IMR-90 (cell line): ENCODE measurements around the gene ATOH8. TPM values are rescaled to one million over a fixed set of nuclear protein-coding genes. Genes with fewer than 3 reads are reported as not detected.

Experiments
- ATAC-seq: fragments of 200-7000 bp; cut with Tn5 transposase; 2 replicates; pipeline ENCODE4 v1.9.1; 2020; ENCODE audit warnings: low read depth, mild to moderate bottlenecking, moderate library complexity
- BruUV-seq: library from RNA; stranded (reverse); fragments of 400-500 nt; replicated peaks from 2 replicates; lab custom pipeline; 2021; lab: Mats Ljungman, UMichigan
- CTCF ChIA-PET: fragments of 300-600 bp; formaldehyde crosslinking; extraction: SDS; loops from one replicate; lab custom pipeline; 2021; ENCODE audit warnings: antibody characterized with exemption; lab: Yijun Ruan, JAX
- POLR2A ChIA-PET: fragments of 300-600 bp; sonication (Branson Sonifier 250); formaldehyde crosslinking; loops from one replicate; lab custom pipeline; 2022; ENCODE audit warnings: antibody characterized with exemption; ENCODE audit not compliant: unreplicated experiment; lab: Charles Lee
- DNase-seq: peaks from one replicate; pipeline ENCODE4 v3.0.0; 2013
- H2AFZ ChIP-seq: replicated peaks from 2 replicates; pipeline ENCODE3; 2013; ENCODE audit warnings: low read length, mild to moderate bottlenecking; ENCODE audit not compliant: poor library complexity
- H2AK5ac ChIP-seq: 2 replicates; pipeline ENCODE4 v1.6.1; 2013; ENCODE audit warnings: low read depth, low read length, inconsistent platforms
- H2AK9ac ChIP-seq: replicated peaks from 2 replicates; pipeline ENCODE3; 2013; ENCODE audit warnings: mild to moderate bottlenecking, low read depth, low read length, moderate library complexity; ENCODE audit not compliant: poor library complexity
- H2BK120ac ChIP-seq: 2 replicates; pipeline ENCODE4 v1.6.1; 2013; ENCODE audit warnings: low read depth, low read length, inconsistent platforms
- H2BK15ac ChIP-seq: 3 replicates; pipeline ENCODE4 v1.6.1; 2013; ENCODE audit warnings: low read depth, low read length, inconsistent platforms
- H2BK20ac ChIP-seq: 2 replicates; pipeline ENCODE4 v1.6.1; 2013; ENCODE audit warnings: low read depth, mild to moderate bottlenecking, inconsistent platforms, low read length, moderate library complexity
- H2BK5ac ChIP-seq: 2 replicates; pipeline ENCODE4 v1.6.1; 2013; ENCODE audit warnings: mild to moderate bottlenecking, low read depth, low read length, inconsistent platforms; ENCODE audit not compliant: poor library complexity, severe bottlenecking
- H3K14ac ChIP-seq: replicated peaks from 2 replicates; pipeline ENCODE4 v1.6.1; 2013; ENCODE audit warnings: low read depth, low read length, inconsistent platforms
- H3K18ac ChIP-seq: 2 replicates; pipeline ENCODE4 v1.6.1; 2013; ENCODE audit warnings: low read depth, low read length, control low read depth
- H3K23ac ChIP-seq: 2 replicates; pipeline ENCODE4 v1.6.1; 2013; ENCODE audit warnings: low read depth, low read length, inconsistent platforms
- H3K27ac ChIP-seq: 2 replicates; pipeline ENCODE4 v1.5.1; 2013; ENCODE audit warnings: mild to moderate bottlenecking, control low read depth, low read length; ENCODE audit not compliant: insufficient read depth
- H3K27me3 ChIP-seq: 2 replicates; pipeline ENCODE4 v1.6.1; 2013; ENCODE audit warnings: low read length; ENCODE audit not compliant: control insufficient read depth, insufficient read depth
- H3K36me3 ChIP-seq: 2 replicates; pipeline ENCODE4 v1.6.1; 2013; ENCODE audit warnings: low read length, mixed read lengths; ENCODE audit not compliant: control insufficient read depth, insufficient read depth
- H3K4ac ChIP-seq: 2 replicates; pipeline ENCODE4 v1.6.1; 2013; ENCODE audit warnings: low read depth, low read length, inconsistent platforms
- H3K4me1 ChIP-seq: 2 replicates; pipeline ENCODE4 v1.6.1; 2013; ENCODE audit warnings: low read length, mixed read lengths; ENCODE audit not compliant: control insufficient read depth, insufficient read depth
- H3K4me2 ChIP-seq: 2 replicates; pipeline ENCODE4 v1.6.1; 2013; ENCODE audit warnings: low read depth, mild to moderate bottlenecking, control low read depth, low read length, moderate library complexity
- H3K4me3 ChIP-seq: 2 replicates; pipeline ENCODE4 v1.5.1; 2013; ENCODE audit warnings: low read depth, mild to moderate bottlenecking, control low read depth, low read length, moderate library complexity; ENCODE audit not compliant: insufficient read depth
- H3K56ac ChIP-seq: 2 replicates; pipeline ENCODE4 v1.6.1; 2013; ENCODE audit warnings: low read length, inconsistent platforms; ENCODE audit not compliant: insufficient read depth; ENCODE audit errors: extremely low read depth
- H3K79me1 ChIP-seq, 2 experiments: 2 replicates each; pipeline ENCODE4 v1.6.1; 2013; ENCODE audit warnings: low read length in 2 of 2, inconsistent platforms in 1 of 2, low read depth in 1 of 2
- H3K9ac ChIP-seq: 2 replicates; pipeline ENCODE4 v1.6.1; 2013; ENCODE audit warnings: low read depth, low read length, control low read depth
- H3K9me1 ChIP-seq: 2 replicates; pipeline ENCODE4 v1.6.1; 2013; ENCODE audit warnings: low read length, inconsistent platforms; ENCODE audit not compliant: insufficient read depth
- H3K9me3 ChIP-seq: 2 replicates; pipeline ENCODE4 v1.6.1; 2013; ENCODE audit warnings: low read length; ENCODE audit not compliant: control insufficient read depth, insufficient read depth
- H4K20me1 ChIP-seq: 2 replicates; pipeline ENCODE4 v1.6.1; 2013; ENCODE audit warnings: low read length, inconsistent platforms; ENCODE audit not compliant: insufficient read depth
- H4K5ac ChIP-seq: 2 replicates; pipeline ENCODE4 v1.6.1; 2013; ENCODE audit warnings: mild to moderate bottlenecking, low read depth, low read length, control low read depth
- H4K8ac ChIP-seq, 2 experiments: 2 replicates each; pipeline ENCODE4 v1.6.1; 2013; ENCODE audit warnings: low read depth in 2 of 2, low read length in 2 of 2, control low read depth in 1 of 2, inconsistent platforms in 1 of 2
- H4K91ac ChIP-seq: 2 replicates; pipeline ENCODE4 v1.6.1; 2013; ENCODE audit warnings: low read depth, low read length, inconsistent platforms; ENCODE audit not compliant: insufficient read depth
- NFE2L2 ChIP-seq: fragments of 150-350 bp; IDR thresholded peaks from 2 replicates; pipeline ENCODE4 v1.6.1; 2016; ENCODE audit warnings: low read depth, mild to moderate bottlenecking, low read length
- WGBS, 2 experiments: methylation state at CpG; one replicate each; pipeline versions ENCODE4 v1.1.5 to v1.1.7; 2013; ENCODE audit warnings: missing lambda C conversion rate in 2 of 2; ENCODE audit not compliant: insufficient read length in 1 of 2; ENCODE audit errors: extremely low coverage in 2 of 2; 5-methylcytosine and 5-hydroxymethylcytosine counted together
- dilution Hi-C: fragments of 300-500 bp; cut with HindIII; formaldehyde crosslinking; loops from one replicate; pipeline ENCODE4 v1.14.3; 2018; ENCODE audit warnings: low sequenced_read_pairs; ENCODE audit not compliant: unreplicated experiment
- in situ Hi-C: fragments of 300-500 bp; cut with MboI; formaldehyde crosslinking; loops from 3 replicates; pipeline ENCODE4 v1.14.3; 2019; ENCODE audit warnings: low sequenced_read_pairs, inconsistent platforms, mixed read lengths
- intact Hi-C: fragments of 100-400 bp; cut with micrococcal nuclease; formaldehyde crosslinking; loops from 2 replicates; pipeline ENCODE4 v1.10.0; 2022
- polyA plus RNA-seq, 3 experiments: library from polyadenylated mRNA; depleted of rRNA; stranded (reverse); fragments of >200 nt; gene quantifications; 2 replicates each; pipeline ENCODE4 v1.2.3, GENCODE V29; 2012; ENCODE audit warnings: low replicate concordance in 1 of 3
- total RNA-seq: library from RNA; depleted of rRNA; stranded (reverse); fragments of >200 nt; gene quantifications from 2 replicates; pipeline ENCODE4 v1.2.3, GENCODE V29; 2012

The ATOH8 gene
- total and polyA plus RNA-seq, 2 of the 4 experiments (the other 2 are of a cell fraction) = 7.9 to 9.0 TPM

GRCh38 chr2:85728342-85728741, 25.4 kb upstream of the ATOH8 start:
- no peak overlapping the region for H3K4me3 ChIP-seq
- no peak for TF ChIP-seq NFE2L2
- H3K9me1 ChIP-seq = peaks cover 3% of the 10 kb centered on the region; the same call in 1 of the 2 replicates
- BruUV-seq = no TSS peak
- no peak overlapping the region for H2AFZ ChIP-seq
- no peak overlapping the region for H3K4me2 ChIP-seq
- DNase-seq (no peak), ATAC-seq (no peak)
- no peak overlapping the region for H3K23ac ChIP-seq
- H4K91ac ChIP-seq = no peak overlapping the region
- H3K18ac ChIP-seq = no peak overlapping the region
- no peak overlapping the region for H3K14ac ChIP-seq
- H2BK120ac ChIP-seq = no peak overlapping the region
- in situ Hi-C loops = no loop called here
- no peaks in the 10 kb centered on the region for H3K27me3 ChIP-seq
- POLR2A ChIA-PET = no interaction called here
- no peak overlapping the region for H2AK5ac ChIP-seq
- H2BK5ac ChIP-seq = no peak overlapping the region
- no peak overlapping the region for H3K56ac ChIP-seq
- H3K27ac ChIP-seq = no peak overlapping the region
- intact Hi-C loops = no loop called here
- H4K5ac ChIP-seq = no peak overlapping the region
- H3K4ac ChIP-seq = no peak overlapping the region
- CTCF ChIA-PET = interaction anchor here (0.7 to 2.3 kb wide), 18 partner anchors 12 to 99 kb away, joined by 3 to 33 read pairs (median 4); no protein-coding TSS in a partner anchor
- no peaks in the 10 kb centered on the region for H3K79me1 ChIP-seq
- H4K20me1 ChIP-seq = no peaks in the 10 kb centered on the region
- no peak overlapping the region for H2BK20ac ChIP-seq
- H3K4me1 ChIP-seq = peaks cover 5% of the 10 kb centered on the region
- no peak overlapping the region for H2AK9ac ChIP-seq
- no peaks in the 10 kb centered on the region for H3K9me3 ChIP-seq
- H3K9ac ChIP-seq = no peak overlapping the region
- dilution Hi-C loops = no loop called here
- H4K8ac ChIP-seq = no peak overlapping the region
- H2BK15ac ChIP-seq = no peak overlapping the region
- no CpG with 5 or more reads among the region's 5 CpGs for WGBS, 2 experiments
- H3K36me3 ChIP-seq = no peaks in the 10 kb centered on the region
